Measurements from ENCODE around the gene ASB13.

DNA sequence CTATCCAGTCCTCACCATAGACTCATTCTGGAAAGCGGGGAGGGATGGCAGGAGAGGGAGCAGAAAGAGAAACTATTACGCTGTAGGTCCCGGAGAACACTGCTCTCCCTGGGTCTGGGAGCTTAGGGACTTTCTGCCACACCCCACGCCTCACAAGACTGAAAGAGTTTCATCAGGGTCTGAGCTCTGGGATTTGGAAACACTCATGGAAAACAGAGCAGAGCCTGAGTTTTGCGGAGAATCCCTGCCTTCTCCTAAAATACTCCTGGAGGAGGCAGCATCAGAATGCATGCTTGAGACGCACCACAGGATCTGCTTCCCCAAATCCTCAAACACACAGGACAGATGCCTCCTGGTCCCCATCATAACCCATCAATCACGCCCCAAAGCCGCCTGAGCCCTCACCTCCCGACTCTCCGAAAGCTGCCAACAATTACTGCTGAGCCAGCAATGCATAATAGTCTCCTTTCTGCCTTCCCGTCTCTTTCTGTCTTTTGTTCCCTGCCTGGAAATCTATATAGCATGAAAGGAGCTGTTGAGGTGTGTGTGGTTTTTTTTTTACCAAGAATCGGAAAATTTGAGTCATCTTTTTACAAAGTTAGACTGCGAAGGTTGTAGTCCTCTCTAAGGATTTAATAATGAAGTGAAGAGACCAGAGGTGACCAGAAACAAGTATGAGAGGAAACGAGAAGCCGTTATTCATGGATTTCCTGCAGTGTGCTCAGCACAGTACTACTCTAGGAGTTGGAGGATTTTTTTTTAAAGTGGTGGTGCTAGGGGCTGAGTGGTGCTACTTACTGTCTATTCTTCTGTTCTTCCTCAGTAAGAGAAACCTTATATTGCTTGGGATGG, 37.7 kb downstream of the ASB13 start:
- TF ChIP-seq EZH2 (IDR thresholded peaks at IDR 0.05) (no peak), POLR2AphosphoS5 (IDR thresholded peaks at IDR 0.05; ENCODE audit: borderline replicate concordance, low read depth, low read length) (no peak), FOXP2 (optimal IDR thresholded peaks at IDR 0.05; ENCODE audit: control extremely low read depth, extremely low read length, insufficient read depth) (no peak)

Measured in SK-N-MC (cell line).